Smooth muscle cell (in vitro differentiated cells): ENCODE results near the gene MDK. TPM values are rescaled to one million over a fixed set of nuclear protein-coding genes. Genes with fewer than 3 reads are reported as not detected.

Experiments used
- DNase-seq: peaks from one replicate; lab custom pipeline; 2025; ENCODE audit not compliant: unreplicated experiment; lab: John Stamatoyannopoulos, UW
- H2AFZ ChIP-seq: fragments of 200-600 bp; sonication (generic); 2 replicates; pipeline ENCODE4 v1.6.0; 2016; ENCODE audit warnings: antibody characterized with exemption, low read depth, mild to moderate bottlenecking
- H3F3A ChIP-seq: fragments of 200-600 bp; sonication (generic); 2 replicates; pipeline ENCODE4 v1.6.0; 2017; ENCODE audit warnings: antibody characterized with exemption, low read depth
- H3K27ac ChIP-seq: fragments of 200-600 bp; sonication (generic); 2 replicates; pipeline ENCODE4 v1.5.1; 2016; ENCODE audit warnings: low read depth, mild to moderate bottlenecking
- H3K27me3 ChIP-seq: fragments of 200-600 bp; sonication (generic); 2 replicates; pipeline ENCODE4 v1.6.1; 2016; ENCODE audit warnings: low read depth, mild to moderate bottlenecking
- H3K36me3 ChIP-seq: fragments of 200-600 bp; sonication (generic); 2 replicates; pipeline ENCODE4 v1.5.1; 2016; ENCODE audit warnings: low read depth
- H3K4me1 ChIP-seq: fragments of 200-600 bp; sonication (generic); 2 replicates; pipeline ENCODE4 v1.5.1; 2016; ENCODE audit warnings: low read depth
- H3K4me2 ChIP-seq: fragments of 200-600 bp; sonication (generic); 2 replicates; pipeline ENCODE4 v1.6.0; 2016; ENCODE audit warnings: mild to moderate bottlenecking
- H3K4me3 ChIP-seq: fragments of 200-600 bp; sonication (generic); 2 replicates; pipeline ENCODE4 v1.5.1; 2016; ENCODE audit warnings: mild to moderate bottlenecking
- H3K79me2 ChIP-seq: fragments of 200-600 bp; sonication (generic); 2 replicates; pipeline ENCODE4 v1.6.0; 2016; ENCODE audit warnings: low read depth, mild to moderate bottlenecking
- H3K9ac ChIP-seq: fragments of 200-600 bp; sonication (generic); 2 replicates; pipeline ENCODE4 v1.6.0; 2016; ENCODE audit warnings: low read depth
- H3K9me3 ChIP-seq: fragments of 200-600 bp; sonication (generic); replicated peaks from 2 replicates; pipeline ENCODE4 v1.5.1; 2016; ENCODE audit warnings: low read depth
- H4K20me1 ChIP-seq: fragments of 200-600 bp; sonication (generic); 2 replicates; pipeline ENCODE4 v1.6.0; 2016; ENCODE audit warnings: low read depth
- WGBS: methylation state at CpG from one replicate; pipeline ENCODE4 v1.1.7; 2016; ENCODE audit warnings: low lambda C conversion rate; 5-methylcytosine and 5-hydroxymethylcytosine counted together
- polyA plus RNA-seq: library from polyadenylated mRNA; unstranded; fragments of >200 nt; fragmentation: Nextera tagmentation; extraction: Ambion mirVana; gene quantifications from 2 replicates; pipeline ENCODE4 v1.2.1, GENCODE V29; 2016
- total RNA-seq: library from RNA; depleted of rRNA; stranded (reverse); fragments of >200 nt; gene quantifications from 2 replicates; pipeline ENCODE4 v1.2.3, GENCODE V29; 2014
- TF ChIP-seq, protein P1 (sequence below): fragments of 200-600 bp; sonication (generic); IDR thresholded peaks from 2 replicates; pipeline ENCODE4 v1.5.1; 2017; ENCODE audit warnings: borderline replicate concordance, mild to moderate bottlenecking, antibody characterized with exemption; ENCODE audit not compliant: insufficient read depth, poor library complexity, severe bottlenecking

The MDK gene
- total and polyA plus RNA-seq, 2 experiments from 2014 or later: 490 to 667 TPM

DNA sequence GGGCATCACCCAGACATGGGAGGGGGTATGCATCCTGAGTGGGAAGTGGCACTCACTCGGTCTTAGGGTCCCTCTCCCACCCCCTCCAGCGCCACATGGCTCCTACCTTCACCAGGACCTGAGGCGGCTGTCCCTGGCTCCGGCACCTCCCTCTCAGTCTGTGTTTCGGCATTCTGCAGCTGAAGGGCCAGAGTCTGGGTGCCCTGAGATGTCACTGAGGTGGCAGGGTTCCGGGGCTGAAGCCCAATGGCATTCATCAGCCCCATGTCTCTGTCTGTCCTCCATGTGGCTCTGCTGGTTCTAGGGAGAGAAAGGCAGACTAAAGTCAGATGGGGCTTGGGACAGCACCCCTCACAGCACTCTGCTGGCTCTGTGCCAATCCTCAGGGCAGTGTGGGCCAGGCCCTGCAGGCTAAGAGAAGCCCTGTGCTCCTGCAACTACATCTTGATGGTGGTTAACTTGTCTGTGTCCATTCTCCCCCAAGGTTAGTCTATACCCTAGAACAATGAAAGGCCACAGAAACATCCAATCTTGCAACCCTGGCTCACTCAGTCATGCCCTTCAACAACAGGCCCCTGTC, 27.0 kb downstream of the MDK start:
- TF ChIP-seq, protein P1, sequence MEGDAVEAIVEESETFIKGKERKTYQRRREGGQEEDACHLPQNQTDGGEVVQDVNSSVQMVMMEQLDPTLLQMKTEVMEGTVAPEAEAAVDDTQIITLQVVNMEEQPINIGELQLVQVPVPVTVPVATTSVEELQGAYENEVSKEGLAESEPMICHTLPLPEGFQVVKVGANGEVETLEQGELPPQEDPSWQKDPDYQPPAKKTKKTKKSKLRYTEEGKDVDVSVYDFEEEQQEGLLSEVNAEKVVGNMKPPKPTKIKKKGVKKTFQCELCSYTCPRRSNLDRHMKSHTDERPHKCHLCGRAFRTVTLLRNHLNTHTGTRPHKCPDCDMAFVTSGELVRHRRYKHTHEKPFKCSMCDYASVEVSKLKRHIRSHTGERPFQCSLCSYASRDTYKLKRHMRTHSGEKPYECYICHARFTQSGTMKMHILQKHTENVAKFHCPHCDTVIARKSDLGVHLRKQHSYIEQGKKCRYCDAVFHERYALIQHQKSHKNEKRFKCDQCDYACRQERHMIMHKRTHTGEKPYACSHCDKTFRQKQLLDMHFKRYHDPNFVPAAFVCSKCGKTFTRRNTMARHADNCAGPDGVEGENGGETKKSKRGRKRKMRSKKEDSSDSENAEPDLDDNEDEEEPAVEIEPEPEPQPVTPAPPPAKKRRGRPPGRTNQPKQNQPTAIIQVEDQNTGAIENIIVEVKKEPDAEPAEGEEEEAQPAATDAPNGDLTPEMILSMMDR: no peak
- Histone ChIP-seq H4K20me1 (no peaks in the 10 kb centered on the region), H3K27me3 (no peaks in the 10 kb centered on the region), H2AFZ (no peak overlapping the region), H3K79me2 (no peaks in the 10 kb centered on the region), H3K4me3 (no peak overlapping the region), H3K4me2 (no peak overlapping the region), H3K9ac (no peak overlapping the region), H3K9me3 (no peaks in the 10 kb centered on the region), H3K27ac (no peak overlapping the region), H3K4me1 (no peaks in the 10 kb centered on the region), H3K36me3 (peaks cover 4% of the 10 kb centered on the region), H3F3A (no peaks in the 10 kb centered on the region)
- 97% methylated on average over 6 of the region's 6 CpGs for WGBS
- no peak for DNase-seq

DNA sequence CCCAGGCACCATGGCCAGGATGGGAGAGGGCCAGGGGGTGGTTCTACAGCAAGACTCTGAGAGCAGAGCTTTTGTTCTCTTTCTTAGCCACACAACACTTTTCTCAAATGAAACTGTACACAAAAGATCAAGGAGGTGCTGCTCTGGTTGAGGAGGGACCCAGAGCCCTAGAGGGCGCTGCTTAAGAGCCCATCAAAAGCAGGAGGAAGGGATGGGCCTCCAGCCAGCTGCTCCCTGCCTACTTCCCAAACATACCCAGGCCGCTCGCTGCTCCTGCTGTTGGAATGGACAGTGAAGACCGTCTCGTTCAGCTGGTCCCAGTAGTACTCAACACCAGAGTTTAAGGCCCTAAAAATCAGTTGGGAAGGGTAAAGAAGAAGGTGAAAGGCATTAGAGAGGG, 28.6 kb downstream of the MDK start:
- 85% methylated on average over 5 of the region's 5 CpGs for WGBS
- Histone ChIP-seq H4K20me1 (no peaks in the 10 kb centered on the region), H3K79me2 (no peaks in the 10 kb centered on the region), H2AFZ (no peak overlapping the region), H3K27me3 (no peaks in the 10 kb centered on the region), H3K4me1 (no peaks in the 10 kb centered on the region), H3K4me3 (no peak overlapping the region), H3F3A (no peaks in the 10 kb centered on the region), H3K9me3 (no peaks in the 10 kb centered on the region), H3K9ac (no peak overlapping the region), H3K36me3 (peaks cover 4% of the 10 kb centered on the region), H3K27ac (no peak overlapping the region), H3K4me2 (no peak overlapping the region)
- TF ChIP-seq, protein P1: peak; percentile 3
- DNase-seq: no peak

DNA sequence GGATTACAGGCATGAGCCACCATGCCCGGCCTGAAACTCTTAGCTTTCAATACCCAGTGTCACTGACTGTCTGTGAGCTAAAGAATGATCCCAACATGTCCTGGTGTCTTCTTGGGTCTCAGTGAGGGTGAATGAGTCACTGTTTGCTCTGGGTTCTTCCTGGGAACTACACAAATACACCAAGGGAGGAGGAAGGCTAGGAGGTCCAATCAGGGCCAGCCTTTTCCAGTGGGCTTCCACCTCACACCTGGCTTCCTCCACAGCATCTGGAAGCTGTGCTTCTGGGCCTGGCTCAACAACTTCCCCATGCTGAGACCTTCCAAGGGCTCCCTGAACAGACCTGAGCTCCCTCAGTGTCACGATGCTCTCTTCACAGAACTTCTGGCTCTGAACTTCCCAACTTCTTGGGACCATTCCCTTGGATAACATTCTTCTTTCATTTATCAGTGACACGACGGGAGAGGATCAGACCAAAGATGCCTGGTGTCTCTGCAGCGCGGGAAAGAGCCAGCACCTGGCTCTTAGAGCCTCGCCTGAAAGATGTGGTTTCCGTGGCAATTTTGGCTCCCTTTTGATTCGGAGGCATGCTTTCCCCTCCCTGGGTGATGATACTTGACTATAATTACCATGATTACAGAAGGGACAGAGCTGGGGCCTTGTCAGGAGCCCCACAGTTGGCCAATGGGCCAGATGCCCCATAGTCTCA, 32.4 kb downstream of the MDK start:
- 98% methylated on average over 9 of the region's 9 CpGs for WGBS
- Histone ChIP-seq H3K27me3 (no peaks in the 10 kb centered on the region), H3F3A (no peaks in the 10 kb centered on the region), H2AFZ (no peak overlapping the region), H3K4me3 (no peak overlapping the region), H3K4me1 (peaks cover 21% of the 10 kb centered on the region), H3K9me3 (no peaks in the 10 kb centered on the region), H3K9ac (no peak overlapping the region), H3K4me2 (no peak overlapping the region), H3K36me3 (no peaks in the 10 kb centered on the region), H3K79me2 (no peaks in the 10 kb centered on the region), H4K20me1 (peaks cover 4% of the 10 kb centered on the region), H3K27ac (no peak overlapping the region)
- no peak for DNase-seq
- TF ChIP-seq, protein P1: no peak

DNA sequence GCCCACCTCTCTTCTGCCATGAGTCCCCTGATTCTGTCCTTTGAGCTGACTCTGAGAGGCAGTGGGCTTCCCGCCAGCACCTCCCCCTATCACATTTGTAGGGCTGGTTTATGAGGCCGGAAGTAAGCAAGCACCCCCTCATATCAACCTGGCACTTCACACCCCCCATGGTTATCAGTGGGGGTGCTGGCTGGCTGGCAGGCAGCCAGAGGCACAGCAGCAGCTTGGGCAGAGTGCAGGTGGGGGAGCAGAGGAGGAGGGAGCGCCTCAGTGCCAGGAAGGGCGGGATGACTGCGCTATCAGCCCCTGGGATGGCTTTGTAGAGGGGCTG, 33.0 kb downstream of the MDK start:
- no peak overlapping the region for H3K4me3 ChIP-seq
- H4K20me1 ChIP-seq: peaks cover 6% of the 10 kb centered on the region
- H3K36me3 ChIP-seq: no peaks in the 10 kb centered on the region
- peaks cover 21% of the 10 kb centered on the region for H3K4me1 ChIP-seq
- H3K4me2 ChIP-seq: no peak overlapping the region
- DNase-seq: no peak
- 96% methylated on average over 5 of the region's 5 CpGs for WGBS
- H3K9ac ChIP-seq: no peak overlapping the region
- no peaks in the 10 kb centered on the region for H3K79me2 ChIP-seq
- no peaks in the 10 kb centered on the region for H3F3A ChIP-seq
- no peak overlapping the region for H3K27ac ChIP-seq
- no peaks in the 10 kb centered on the region for H3K9me3 ChIP-seq
- no peaks in the 10 kb centered on the region for H3K27me3 ChIP-seq
- TF ChIP-seq, protein P1: no peak
- no peak overlapping the region for H2AFZ ChIP-seq
